22Rv1 (cell line): ENCODE data around the gene DSP.

Experiments
- CTCF ChIP-seq: fragments of 450-650 bp; IDR thresholded peaks from 2 replicates; pipeline ENCODE4 v1.5.1; 2017; ENCODE audit warnings: mild to moderate bottlenecking
- ZFX ChIP-seq: fragments of 450-650 bp; IDR thresholded peaks from 2 replicates; pipeline ENCODE4 v1.6.1; 2017; ENCODE audit warnings: antibody characterized with exemption, borderline replicate concordance

- TF ChIP-seq CTCF = no peak
- TF ChIP-seq ZFX = no peak
Measured at GRCh38 chr6:7559196-7559595, 17.7 kb downstream of the DSP start.
